ENCODE data around the gene TMEM184B.
"Not testable (repeated sequence)": the region's sequence is repeated elsewhere in the genome, so short reads cannot be mapped to it uniquely, and the experiment has no call there.

TMEM184B gene

GRCh38 chr22:38247713-38248112 is 25.1 kb downstream of the TMEM184B start:
- DNase-seq, result no peak

GRCh38 chr22:38246692-38247091 is 26.1 kb downstream of the TMEM184B start:
- DNase-seq, result no peak

- DNase-seq, result no peak
These were observed 26.7 kb downstream of the TMEM184B start for GRCh38 chr22:38246046-38246658.

- DNase-seq, result no peak
These were observed 28.7 kb downstream of the TMEM184B start for GRCh38 chr22:38244106-38244505.

GRCh38 chr22:38243007-38243765 is 29.6 kb downstream of the TMEM184B start:
- no peak for DNase-seq

GRCh38 chr22:38240734-38241252 is 32.0 kb downstream of the TMEM184B start:
- DNase-seq, result no peak

- no peak for DNase-seq
These were observed 33.6 kb downstream of the TMEM184B start for GRCh38 chr22:38239101-38239761.

- no peak for DNase-seq
These were observed 34.2 kb downstream of the TMEM184B start for GRCh38 chr22:38238519-38239071.

- DNase-seq, result no peak
These were observed 36.0 kb downstream of the TMEM184B start for GRCh38 chr22:38236786-38237185.

- no peak for DNase-seq
These were observed 37.5 kb downstream of the TMEM184B start for GRCh38 chr22:38235240-38235850.

GRCh38 chr22:38233856-38234255 is 39.0 kb downstream of the TMEM184B start:
- DNase-seq, result not testable (repeated sequence)

- DNase-seq, result no peak
These were observed 39.4 kb downstream of the TMEM184B start for GRCh38 chr22:38233427-38233826.

- no peak for DNase-seq
These were observed 40.6 kb downstream of the TMEM184B start for GRCh38 chr22:38232196-38232595.

GRCh38 chr22:38230916-38231315 is 41.9 kb downstream of the TMEM184B start:
- DNase-seq, result no peak

GRCh38 chr22:38230108-38230825 is 42.5 kb downstream of the TMEM184B start:
- DNase-seq, result peak; percentile 61

GRCh38 chr22:38228873-38229740 is 43.7 kb downstream of the TMEM184B start:
- DNase-seq, result no peak

- no peak for DNase-seq
These were observed 44.4 kb downstream of the TMEM184B start for GRCh38 chr22:38228326-38228872.

GRCh38 chr22:38226853-38227649 is 45.8 kb downstream of the TMEM184B start:
- DNase-seq, result no peak

- no peak for DNase-seq
These were observed 49.4 kb downstream of the TMEM184B start for GRCh38 chr22:38223289-38223960.

GRCh38 chr22:38222797-38223119 is 50.1 kb downstream of the TMEM184B start:
- no peak for DNase-seq
